ENCODE data around the gene ARL2BP.
"Not testable (repeated sequence)": the region's sequence is repeated elsewhere in the genome, so short reads cannot be mapped to it uniquely, and the experiment has no call there.

The ARL2BP gene

DNA sequence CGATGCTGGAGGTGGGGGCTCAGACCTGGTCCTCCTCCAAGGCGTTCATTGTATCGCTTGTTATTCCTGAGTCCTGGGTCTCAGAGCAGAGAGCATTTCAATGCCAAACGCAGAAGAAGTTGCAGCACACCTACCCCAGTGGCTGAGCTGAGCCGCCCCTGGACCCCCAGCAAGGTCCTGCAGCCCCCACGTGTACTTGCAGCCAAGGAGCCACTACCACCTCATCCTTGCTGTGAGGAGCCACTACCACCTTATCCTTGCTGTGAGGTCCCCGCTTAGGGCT is 25.9 kb downstream of the ARL2BP start:
- Histone ChIP-seq H3K36me3 (no peaks in the 10 kb centered on the region), H3K27me3 (no peaks in the 10 kb centered on the region), H3K9me3 (no peaks in the 10 kb centered on the region), H3K27ac (no peak overlapping the region), H3K4me3 (ENCODE audit: low read depth in 1 of 2, low read length in 1 of 2) (no peak overlapping the region), H3K4me1 (ENCODE audit: control insufficient read depth in 1 of 2, insufficient read depth in 1 of 2, low read depth in 1 of 2, low read length in 1 of 2) (peaks cover 4 to 5% of the 10 kb centered on the region in 2 experiments)
- no peak for TF ChIP-seq CTCF (IDR thresholded peaks at IDR 0.05)

GRCh38 chr16:57271867-57272495 is 26.9 kb downstream of the ARL2BP start:
- Histone ChIP-seq H3K27ac (no peak overlapping the region), H3K9me3 (no peaks in the 10 kb centered on the region), H3K27me3 (no peaks in the 10 kb centered on the region), H3K4me3 (ENCODE audit: low read depth in 1 of 2, low read length in 1 of 2) (no peak overlapping the region), H3K36me3 (no peaks in the 10 kb centered on the region), H3K4me1 (ENCODE audit: control insufficient read depth in 1 of 2, insufficient read depth in 1 of 2, low read depth in 1 of 2, low read length in 1 of 2) (peaks cover 14% of the 10 kb centered on the region in 2 experiments)
- no peak for TF ChIP-seq CTCF (IDR thresholded peaks at IDR 0.05)

DNA sequence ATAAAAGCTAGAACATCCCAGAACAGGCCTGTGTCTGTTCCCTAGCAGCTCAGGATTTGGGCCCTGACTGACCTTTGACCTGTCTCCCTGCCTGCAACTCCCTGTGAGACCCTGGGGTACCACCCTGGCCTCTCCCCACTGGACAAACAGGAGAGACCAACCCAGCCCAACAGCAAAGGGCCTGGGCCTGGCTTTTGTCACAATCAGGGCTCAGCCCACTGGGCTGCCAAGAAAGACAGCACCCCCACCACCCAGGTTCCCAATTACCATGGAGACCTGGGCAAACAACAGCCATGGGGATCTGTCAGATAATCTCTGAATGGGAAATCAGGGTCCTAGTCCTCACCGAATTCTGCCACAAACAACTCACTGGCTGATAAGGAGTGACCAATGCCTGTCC is 28.3 kb downstream of the ARL2BP start:
- Histone ChIP-seq H3K9me3 (no peaks in the 10 kb centered on the region), H3K4me3 (ENCODE audit: low read depth in 1 of 2, low read length in 1 of 2) (no peak overlapping the region), H3K36me3 (no peaks in the 10 kb centered on the region), H3K4me1 (ENCODE audit: control insufficient read depth in 1 of 2, insufficient read depth in 1 of 2, low read depth in 1 of 2, low read length in 1 of 2) (peaks cover 26 to 28% of the 10 kb centered on the region in 2 experiments), H3K27ac (no peak overlapping the region), H3K27me3 (peaks cover under 1% of the 10 kb centered on the region)
- no peak for TF ChIP-seq CTCF (IDR thresholded peaks at IDR 0.05)

GRCh38 chr16:57273826-57274225 is 28.8 kb downstream of the ARL2BP start:
- no peak for TF ChIP-seq CTCF (IDR thresholded peaks at IDR 0.05)

DNA sequence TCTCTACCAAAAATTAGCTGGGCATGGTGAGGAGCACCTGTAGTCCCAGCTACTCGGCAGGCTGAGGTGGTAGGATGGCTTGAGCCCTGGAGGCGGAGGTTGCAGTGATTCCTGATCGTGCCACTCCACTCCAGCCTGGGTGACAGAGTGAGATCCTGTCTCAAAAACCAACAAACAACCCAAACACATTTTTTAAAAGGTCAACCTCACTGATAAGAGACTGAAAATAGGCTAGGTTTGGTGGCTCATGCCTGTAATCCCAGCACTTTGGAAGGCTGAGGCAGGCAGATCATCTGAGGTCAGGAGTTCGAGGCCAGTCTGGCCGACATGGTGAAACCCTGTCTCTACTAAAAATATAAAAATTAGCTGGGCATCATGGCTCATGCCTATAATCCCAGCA is 30.9 kb downstream of the ARL2BP start:
- H3K27ac ChIP-seq: not testable (repeated sequence)

More at GRCh38 chr16:57273826-57274225, 28.8 kb downstream of the ARL2BP start:
- no peaks in the 10 kb centered on the region for H3K9me3 ChIP-seq
- H3K36me3 ChIP-seq: no peaks in the 10 kb centered on the region
- H3K27ac ChIP-seq: no peak overlapping the region
- H3K4me1 ChIP-seq (ENCODE audit: control insufficient read depth in 1 of 2, insufficient read depth in 1 of 2, low read depth in 1 of 2, low read length in 1 of 2): peaks cover 26 to 28% of the 10 kb centered on the region in 2 experiments
- no peak overlapping the region for H3K4me3 ChIP-seq (ENCODE audit: low read depth in 1 of 2, low read length in 1 of 2)
- H3K27me3 ChIP-seq: peaks cover 5% of the 10 kb centered on the region

DNA sequence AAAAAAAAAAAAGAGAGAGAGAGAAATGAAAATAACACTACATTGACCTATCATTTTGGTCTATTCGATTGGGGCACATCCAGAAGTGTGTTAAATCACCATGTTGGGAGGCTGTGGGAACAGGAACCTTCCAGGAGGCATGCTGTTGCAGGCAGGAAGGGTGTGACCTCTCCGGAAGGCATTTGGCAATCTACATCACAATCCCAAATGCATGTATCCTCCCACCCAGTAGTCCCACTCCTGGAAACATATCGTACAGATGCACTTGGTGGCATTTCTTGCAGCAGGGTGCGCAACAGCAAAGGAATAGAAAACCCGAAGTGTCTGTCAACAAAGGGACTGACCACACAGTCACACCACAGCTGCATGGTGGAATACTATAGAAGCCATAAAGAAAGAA is 31.5 kb downstream of the ARL2BP start:
- Histone ChIP-seq H3K9me3 (no peaks in the 10 kb centered on the region), H3K27ac (no peak overlapping the region), H3K27me3 (peaks cover 33% of the 10 kb centered on the region), H3K36me3 (no peaks in the 10 kb centered on the region), H3K4me1 (ENCODE audit: control insufficient read depth in 1 of 2, insufficient read depth in 1 of 2, low read depth in 1 of 2, low read length in 1 of 2) (peaks cover 26 to 28% of the 10 kb centered on the region in 2 experiments), H3K4me3 (ENCODE audit: low read depth in 1 of 2, low read length in 1 of 2) (no peak overlapping the region)
- TF ChIP-seq CTCF (IDR thresholded peaks at IDR 0.05): no peak

More for the DNA sequence above, 30.9 kb downstream of the ARL2BP start:
- H3K4me3 ChIP-seq (ENCODE audit: low read depth in 1 of 2, low read length in 1 of 2); H3K9me3 ChIP-seq; H3K36me3 ChIP-seq: not testable (repeated sequence)
- Histone ChIP-seq H3K27me3 (peaks cover 27% of the 10 kb centered on the region), H3K4me1 (ENCODE audit: control insufficient read depth in 1 of 2, insufficient read depth in 1 of 2, low read depth in 1 of 2, low read length in 1 of 2) (peaks cover 26 to 28% of the 10 kb centered on the region in 2 experiments)

Data from neutrophil (primary cell).